ENCODE measurements around the gene PSMD8. TPM values are rescaled to one million over a fixed set of nuclear protein-coding genes. Genes with fewer than 3 reads are reported as not detected.

The PSMD8 gene
- total RNA-seq, 1 experiment from 2014 or later, result 222 TPM

DNA sequence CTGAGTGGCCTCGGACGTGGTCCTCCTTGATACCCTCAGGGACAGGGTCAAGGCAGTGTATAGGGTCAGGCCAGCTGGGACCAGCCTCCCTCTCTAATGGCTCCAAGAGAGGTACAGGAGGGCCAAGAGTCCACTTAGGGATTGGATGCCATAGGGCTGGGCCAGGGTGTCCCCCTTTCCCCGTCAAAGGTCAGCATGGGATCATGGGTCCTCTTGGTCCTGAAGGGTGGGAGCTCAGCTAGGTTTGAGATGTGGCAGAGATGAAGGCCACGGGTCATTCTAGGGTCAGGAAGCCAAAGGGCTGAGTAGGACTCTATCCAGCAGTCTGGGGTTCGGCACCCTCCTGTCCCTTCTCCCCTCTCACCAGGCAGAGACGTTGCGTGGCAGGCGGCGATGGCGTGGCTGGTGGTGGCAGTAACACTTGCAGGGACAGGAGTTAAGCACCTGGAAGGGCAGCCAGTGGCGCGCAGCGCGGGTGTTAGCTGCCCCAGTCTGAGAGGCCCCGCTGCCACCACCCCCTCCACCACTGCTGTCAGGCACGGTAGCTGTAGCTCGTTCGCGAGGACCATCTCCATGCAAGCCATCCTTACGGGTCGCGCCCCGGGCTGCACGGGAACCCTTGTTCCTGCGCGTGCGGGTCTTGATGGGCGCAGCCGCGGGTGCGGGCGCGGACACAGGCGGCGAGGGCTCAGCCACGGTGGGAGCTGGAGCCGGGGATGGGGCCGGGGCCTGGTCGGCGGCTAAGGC is 10.9 kb downstream of the PSMD8 start:
- no peak for DNase-seq
- Histone ChIP-seq H3K4me3 (no peak overlapping the region), H3K36me3 (ENCODE audit: low read depth) (peaks cover 13% of the 10 kb centered on the region; the same call in 1 of the 2 replicates), H4K20me1 (ENCODE audit: insufficient read depth) (0 out of 2 replicates have a peak, but pooled peaks cover under 1% of the 10 kb centered on the region), H3K27ac (no peak overlapping the region), H3K9me3 (ENCODE audit: insufficient read depth, low read depth) (no peaks in the 10 kb centered on the region), H3F3A (ENCODE audit: insufficient read depth, low read depth) (peaks cover 22% of the 10 kb centered on the region; the same call in 1 of the 2 replicates), H2AFZ (no peak overlapping the region), H3K4me2 (no peak overlapping the region), H3K4me1 (replicated peaks; ENCODE audit: insufficient read depth) (peaks cover 8% of the 10 kb centered on the region; the same call in 1 of the 2 replicates), H3K9me2 (ENCODE audit: insufficient read depth) (no peaks in the 10 kb centered on the region), H3K79me2 (ENCODE audit: low read depth) (no peaks in the 10 kb centered on the region), H3K27me3 (ENCODE audit: insufficient read depth, low read depth) (no peaks in the 10 kb centered on the region)
- TF ChIP-seq, protein P1, sequence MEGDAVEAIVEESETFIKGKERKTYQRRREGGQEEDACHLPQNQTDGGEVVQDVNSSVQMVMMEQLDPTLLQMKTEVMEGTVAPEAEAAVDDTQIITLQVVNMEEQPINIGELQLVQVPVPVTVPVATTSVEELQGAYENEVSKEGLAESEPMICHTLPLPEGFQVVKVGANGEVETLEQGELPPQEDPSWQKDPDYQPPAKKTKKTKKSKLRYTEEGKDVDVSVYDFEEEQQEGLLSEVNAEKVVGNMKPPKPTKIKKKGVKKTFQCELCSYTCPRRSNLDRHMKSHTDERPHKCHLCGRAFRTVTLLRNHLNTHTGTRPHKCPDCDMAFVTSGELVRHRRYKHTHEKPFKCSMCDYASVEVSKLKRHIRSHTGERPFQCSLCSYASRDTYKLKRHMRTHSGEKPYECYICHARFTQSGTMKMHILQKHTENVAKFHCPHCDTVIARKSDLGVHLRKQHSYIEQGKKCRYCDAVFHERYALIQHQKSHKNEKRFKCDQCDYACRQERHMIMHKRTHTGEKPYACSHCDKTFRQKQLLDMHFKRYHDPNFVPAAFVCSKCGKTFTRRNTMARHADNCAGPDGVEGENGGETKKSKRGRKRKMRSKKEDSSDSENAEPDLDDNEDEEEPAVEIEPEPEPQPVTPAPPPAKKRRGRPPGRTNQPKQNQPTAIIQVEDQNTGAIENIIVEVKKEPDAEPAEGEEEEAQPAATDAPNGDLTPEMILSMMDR (conservative IDR thresholded peaks at IDR 0.05), result no peak
- TF ChIP-seq EZH2 (IDR thresholded peaks at IDR 0.05; ENCODE audit: low read depth), result no peak
- intact Hi-C loops (cut with micrococcal nuclease; ENCODE audit: unreplicated experiment), result loop anchor here (5.0 to 10.0 kb wide), 2 partner anchors 153 to 480 kb away; partner anchors contain the start of genes SIPA1L3 and WDR87
- ChIA-PET POLR2A (ENCODE audit: unreplicated experiment) (no interaction called here), CTCF (interaction anchor here (1.0 kb wide), 1 partner anchor 17 kb away, joined by 3 read pairs; no protein-coding TSS in a partner anchor)
- no TSS peak for BruUV-seq (replicated peaks)

DNA sequence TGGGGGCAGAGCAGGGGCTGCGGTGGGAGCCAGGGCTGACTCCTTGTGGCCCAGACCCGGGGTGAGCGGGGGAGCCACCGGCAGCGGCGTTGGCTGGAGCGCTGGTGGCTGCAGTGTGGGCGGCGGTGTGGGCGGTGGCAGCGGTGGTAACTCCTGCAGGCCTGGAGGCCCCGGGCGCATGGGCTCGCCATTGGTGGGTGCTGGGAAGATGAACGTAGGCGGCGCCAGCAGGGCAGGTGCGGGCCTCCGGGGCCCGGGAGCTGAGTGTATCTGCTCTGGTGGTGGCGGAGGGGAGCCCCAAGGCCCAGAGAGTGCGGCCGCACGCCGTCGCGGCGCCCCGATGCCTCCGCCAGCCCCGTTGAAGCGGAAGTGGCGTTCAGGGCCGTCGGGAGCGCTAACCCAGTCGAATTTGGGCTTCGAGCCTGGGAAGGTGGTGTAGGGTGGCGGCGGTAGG is 11.5 kb downstream of the PSMD8 start:
- no peak overlapping the region for H3K4me3 ChIP-seq
- peaks cover 26% of the 10 kb centered on the region; the same call in 1 of the 2 replicates for H3F3A ChIP-seq (ENCODE audit: insufficient read depth, low read depth)
- H2AFZ ChIP-seq, result no peak overlapping the region
- POLR2A ChIA-PET (ENCODE audit: unreplicated experiment), result no interaction called here
- H3K4me1 ChIP-seq (replicated peaks; ENCODE audit: insufficient read depth), result peaks cover 8% of the 10 kb centered on the region; the same call in 1 of the 2 replicates
- no peaks in the 10 kb centered on the region for H4K20me1 ChIP-seq (ENCODE audit: insufficient read depth)
- no peak for DNase-seq
- H3K4me2 ChIP-seq, result no peak overlapping the region
- H3K27ac ChIP-seq, result no peak overlapping the region
- no peaks in the 10 kb centered on the region for H3K79me2 ChIP-seq (ENCODE audit: low read depth)
- CTCF ChIA-PET, result interaction anchor here (1.0 kb wide), 1 partner anchor 17 kb away, joined by 3 read pairs; no protein-coding TSS in a partner anchor
- no peaks in the 10 kb centered on the region for H3K27me3 ChIP-seq (ENCODE audit: insufficient read depth, low read depth)
- TF ChIP-seq EZH2 (IDR thresholded peaks at IDR 0.05; ENCODE audit: low read depth), result no peak
- TF ChIP-seq, protein P1 (conservative IDR thresholded peaks at IDR 0.05), result no peak
- intact Hi-C loops (cut with micrococcal nuclease; ENCODE audit: unreplicated experiment), result loop anchor here (5.0 to 10.0 kb wide), 2 partner anchors 154 to 481 kb away; partner anchors contain the start of genes SIPA1L3 and WDR87
- BruUV-seq (replicated peaks), result no TSS peak
- no peaks in the 10 kb centered on the region for H3K9me3 ChIP-seq (ENCODE audit: insufficient read depth, low read depth)
- peaks cover 12% of the 10 kb centered on the region; the same call in 1 of the 2 replicates for H3K36me3 ChIP-seq (ENCODE audit: low read depth)
- H3K9me2 ChIP-seq (ENCODE audit: insufficient read depth), result no peaks in the 10 kb centered on the region

DNA sequence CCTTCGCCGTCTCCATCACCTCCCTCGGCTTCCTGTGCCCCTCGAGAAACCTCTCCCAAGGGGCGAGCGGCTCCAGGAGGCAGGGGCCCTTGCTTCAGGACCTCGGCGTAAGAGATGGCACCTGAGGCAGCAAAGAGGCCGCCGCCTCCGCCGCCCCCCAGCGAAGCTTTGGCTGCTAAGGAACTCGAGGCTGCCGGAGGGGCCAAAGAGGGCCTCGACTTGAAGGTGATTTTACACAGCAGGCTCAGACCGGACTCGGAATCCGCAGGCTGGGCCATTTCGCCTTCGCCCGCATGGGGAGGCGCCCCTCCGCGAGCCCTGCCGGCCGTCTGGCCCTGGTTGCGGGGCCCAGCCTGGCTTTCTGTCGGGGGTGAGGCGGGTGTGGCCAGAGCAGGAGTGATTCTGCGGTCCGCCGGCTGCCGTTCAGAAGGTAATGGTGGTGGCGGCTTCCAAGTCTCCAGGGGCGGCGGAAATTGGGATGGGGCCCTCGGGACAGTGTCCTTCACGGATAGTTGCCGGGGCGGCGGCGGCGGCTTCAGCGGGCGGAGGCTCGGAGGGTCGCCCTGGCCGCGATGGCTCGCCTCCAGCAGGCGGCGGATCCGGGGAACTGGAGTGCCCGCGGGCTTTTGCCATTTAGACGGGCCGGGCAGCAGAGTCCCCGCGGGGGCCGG is 12.1 kb downstream of the PSMD8 start:
- peaks cover 32% of the 10 kb centered on the region; the same call in 1 of the 2 replicates for H3F3A ChIP-seq (ENCODE audit: insufficient read depth, low read depth)
- no peak for DNase-seq
- no peak overlapping the region for H3K4me3 ChIP-seq
- TF ChIP-seq, protein P1 (conservative IDR thresholded peaks at IDR 0.05), result no peak
- no peak for TF ChIP-seq EZH2 (IDR thresholded peaks at IDR 0.05; ENCODE audit: low read depth)
- no peaks in the 10 kb centered on the region for H3K79me2 ChIP-seq (ENCODE audit: low read depth)
- BruUV-seq (replicated peaks), result no TSS peak
- ChIA-PET CTCF (interaction anchor here (0.6 kb wide), 1 partner anchor 144 kb away, joined by 3 read pairs; no protein-coding TSS in a partner anchor), POLR2A (ENCODE audit: unreplicated experiment) (no interaction called here)
- peak overlapping the region; percentile 81; the same call in 1 of the 2 replicates for H3K4me2 ChIP-seq
- H3K27ac ChIP-seq, result no peak overlapping the region
- H3K9me3 ChIP-seq (ENCODE audit: insufficient read depth, low read depth), result no peaks in the 10 kb centered on the region
- no peaks in the 10 kb centered on the region for H3K9me2 ChIP-seq (ENCODE audit: insufficient read depth)
- H3K27me3 ChIP-seq (ENCODE audit: insufficient read depth, low read depth), result no peaks in the 10 kb centered on the region
- H3K4me1 ChIP-seq (replicated peaks; ENCODE audit: insufficient read depth), result peaks cover 8% of the 10 kb centered on the region; the same call in 1 of the 2 replicates
- H4K20me1 ChIP-seq (ENCODE audit: insufficient read depth), result no peaks in the 10 kb centered on the region
- H3K36me3 ChIP-seq (ENCODE audit: low read depth), result peaks cover 6% of the 10 kb centered on the region; the same call in 1 of the 2 replicates
- no peak overlapping the region for H2AFZ ChIP-seq
- intact Hi-C loops (cut with micrococcal nuclease; ENCODE audit: unreplicated experiment), result loop anchor here (5.0 to 10.0 kb wide), 2 partner anchors 154 to 482 kb away; partner anchors contain the start of genes SIPA1L3 and WDR87
